PC-9 (cell line): Measurements from ENCODE around the gene CD276. TPM values are rescaled to one million over a fixed set of nuclear protein-coding genes. Genes with fewer than 3 reads are reported as not detected.

Experiments used
- BruUV-seq: library from RNA; stranded (reverse); fragments of 400-500 nt; replicated peaks from 2 replicates; lab custom pipeline; 2021; lab: Mats Ljungman, UMichigan
- CTCF ChIA-PET: fragments of 300-600 bp; sonication (Branson Sonifier 250); formaldehyde crosslinking; loops from one replicate; lab custom pipeline; 2022; ENCODE audit warnings: antibody characterized with exemption; lab: Charles Lee
- POLR2A ChIA-PET: fragments of 300-600 bp; sonication (Branson Sonifier 250); formaldehyde crosslinking; loops from one replicate; lab custom pipeline; 2022; ENCODE audit warnings: antibody characterized with exemption; ENCODE audit not compliant: unreplicated experiment; lab: Charles Lee
- DNase-seq, 2 experiments: peaks; one replicate each; pipeline versions ENCODE4 v3.0.0 to v3.0.0-alpha.2; 2015 to 2022; ENCODE audit warnings: mixed read lengths in 1 of 2
- H2AFZ ChIP-seq: fragments of 200-600 bp; sonication (generic); 2 replicates; pipeline ENCODE4 v1.8.1; 2017; ENCODE audit warnings: antibody characterized with exemption
- H3F3A ChIP-seq: fragments of 200-600 bp; sonication (generic); 2 replicates; pipeline ENCODE4 v1.8.1; 2017; ENCODE audit warnings: antibody characterized with exemption, mild to moderate bottlenecking, low read depth; ENCODE audit not compliant: insufficient read depth
- H3K27ac ChIP-seq: fragments of 200-600 bp; sonication (generic); 2 replicates; pipeline ENCODE4 v1.6.1; 2016; ENCODE audit warnings: mixed run types
- H3K27me3 ChIP-seq: fragments of 200-600 bp; sonication (generic); 2 replicates; pipeline ENCODE4 v1.6.1; 2016; ENCODE audit warnings: low read depth, mixed run types; ENCODE audit not compliant: insufficient read depth
- H3K36me3 ChIP-seq: fragments of 200-600 bp; sonication (generic); 2 replicates; pipeline ENCODE4 v1.6.1; 2016; ENCODE audit warnings: low read depth, mixed run types
- H3K4me1 ChIP-seq: fragments of 200-600 bp; sonication (generic); replicated peaks from 2 replicates; pipeline ENCODE4 v1.6.1; 2016; ENCODE audit warnings: mixed run types; ENCODE audit not compliant: insufficient read depth
- H3K4me2 ChIP-seq: fragments of 200-600 bp; sonication (generic); 2 replicates; pipeline ENCODE4 v1.6.1; 2017; ENCODE audit warnings: mixed run types
- H3K4me3 ChIP-seq: fragments of 200-600 bp; sonication (generic); 2 replicates; pipeline ENCODE4 v1.6.1; 2016; ENCODE audit warnings: mixed run types
- H3K79me2 ChIP-seq: fragments of 200-600 bp; sonication (generic); 2 replicates; pipeline ENCODE4 v1.6.1; 2017; ENCODE audit warnings: low read depth, mixed run types
- H3K9me2 ChIP-seq: fragments of 200-600 bp; sonication (generic); 2 replicates; pipeline ENCODE4 v1.8.1; 2017; ENCODE audit warnings: mild to moderate bottlenecking; ENCODE audit not compliant: insufficient read depth
- H3K9me3 ChIP-seq: fragments of 200-600 bp; sonication (generic); 2 replicates; pipeline ENCODE4 v1.8.1; 2016; ENCODE audit warnings: low read depth; ENCODE audit not compliant: insufficient read depth
- H4K20me1 ChIP-seq: fragments of 200-600 bp; sonication (generic); 2 replicates; pipeline ENCODE4 v1.8.1; 2017; ENCODE audit not compliant: insufficient read depth
- CTCF ChIP-seq: fragments of 200-600 bp; sonication (generic); conservative IDR thresholded peaks from 2 replicates; pipeline ENCODE4 v1.6.1; 2017; ENCODE audit warnings: mixed run types, antibody characterized with exemption, mild to moderate bottlenecking, moderate library complexity
- EZH2 ChIP-seq: fragments of 200-600 bp; sonication (generic); IDR thresholded peaks from 2 replicates; pipeline ENCODE4 v1.8.0; 2017; ENCODE audit warnings: antibody characterized with exemption, low read depth
- intact Hi-C: fragments of 100-400 bp; cut with micrococcal nuclease; formaldehyde crosslinking; loops from one replicate; pipeline ENCODE4 v1.10.0; 2022; ENCODE audit not compliant: unreplicated experiment
- total RNA-seq: library from RNA; stranded (reverse); gene quantifications from 2 replicates; pipeline ENCODE4 v1.2.3, GENCODE V29; 2021

Gene CD276
- total RNA-seq, 1 experiment from 2014 or later, result 82.6 TPM

- Histone ChIP-seq H3K9me3 (no peaks in the 10 kb centered on the region), H3K4me3 (no peak overlapping the region), H3F3A (no peaks in the 10 kb centered on the region), H3K9me2 (no peaks in the 10 kb centered on the region), H3K27me3 (no peaks in the 10 kb centered on the region), H3K79me2 (no peaks in the 10 kb centered on the region), H3K4me1 (no peaks in the 10 kb centered on the region), H3K27ac (no peak overlapping the region), H2AFZ (no peak overlapping the region), H3K4me2 (no peak overlapping the region), H4K20me1 (no peaks in the 10 kb centered on the region), H3K36me3 (no peaks in the 10 kb centered on the region)
- intact Hi-C loops, result loop anchor here (10.0 kb wide), 1 partner anchor 190 kb away; no protein-coding TSS in a partner anchor
- TF ChIP-seq CTCF (no peak), EZH2 (no peak)
- no TSS peak for BruUV-seq
- CTCF ChIA-PET, result no interaction called here
- POLR2A ChIA-PET, result no interaction called here
- no peak for DNase-seq
Measured at GRCh38 chr15:73714695-73715301, 30.6 kb downstream of the CD276 start.

DNA sequence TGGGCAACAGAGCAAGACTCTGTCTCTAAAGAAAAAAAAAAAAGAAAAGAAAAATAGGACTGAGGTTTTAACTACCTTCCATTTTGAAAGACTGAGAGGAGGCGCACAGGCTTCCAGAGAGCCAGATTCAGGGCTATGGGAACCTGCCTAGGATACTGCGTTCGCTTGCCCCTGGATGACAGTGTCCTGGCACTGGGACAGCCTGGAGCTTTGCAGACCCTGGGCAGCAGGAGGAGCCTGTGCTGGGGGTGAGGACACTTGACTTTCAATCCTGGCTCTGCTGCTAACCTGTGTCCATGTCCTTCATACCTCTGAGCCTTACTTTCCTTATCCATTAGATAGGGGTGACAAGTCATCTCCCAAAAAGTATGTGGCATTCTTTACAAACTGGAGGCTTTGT is 31.2 kb downstream of the CD276 start:
- H3K4me1 ChIP-seq, result no peaks in the 10 kb centered on the region
- ChIA-PET POLR2A (no interaction called here), CTCF (no interaction called here)
- H3K9me2 ChIP-seq, result no peaks in the 10 kb centered on the region
- no peaks in the 10 kb centered on the region for H3K27me3 ChIP-seq
- H3K9me3 ChIP-seq, result no peaks in the 10 kb centered on the region
- DNase-seq, result no peak
- no peaks in the 10 kb centered on the region for H3K36me3 ChIP-seq
- no peak overlapping the region for H3K4me2 ChIP-seq
- intact Hi-C loops, result loop anchor here (10.0 kb wide), 1 partner anchor 189 kb away; no protein-coding TSS in a partner anchor
- TF ChIP-seq CTCF, result no peak
- H3F3A ChIP-seq, result no peaks in the 10 kb centered on the region
- no peaks in the 10 kb centered on the region for H3K79me2 ChIP-seq
- H4K20me1 ChIP-seq, result no peaks in the 10 kb centered on the region
- no peak overlapping the region for H3K27ac ChIP-seq
- no peak overlapping the region for H2AFZ ChIP-seq
- H3K4me3 ChIP-seq, result no peak overlapping the region
- no TSS peak for BruUV-seq

DNA sequence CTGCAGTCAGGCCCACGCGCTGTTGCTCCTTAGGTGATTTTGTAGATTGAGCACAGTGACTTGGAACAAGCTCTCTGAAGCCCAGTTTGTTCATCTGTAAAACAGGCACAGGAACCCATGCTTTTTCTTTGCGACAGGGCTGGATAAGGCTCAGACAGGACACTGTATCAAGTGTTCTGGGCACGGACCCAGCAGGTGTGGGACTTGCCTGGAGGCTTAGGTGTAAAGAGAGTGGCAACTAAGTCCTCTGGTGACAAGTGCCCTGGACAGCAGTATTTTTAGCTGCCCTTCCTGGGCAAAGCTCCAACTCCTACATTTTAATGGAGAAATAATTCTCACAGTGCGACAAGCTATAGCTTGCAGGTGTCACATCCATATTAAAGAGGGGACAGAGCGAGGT is 32.2 kb downstream of the CD276 start:
- BruUV-seq, result no TSS peak
- no peaks in the 10 kb centered on the region for H3F3A ChIP-seq
- ChIA-PET CTCF (no interaction called here), POLR2A (no interaction called here)
- intact Hi-C loops, result loop anchor here (10.0 kb wide), 1 partner anchor 188 kb away; no protein-coding TSS in a partner anchor
- no peaks in the 10 kb centered on the region for H4K20me1 ChIP-seq
- H3K79me2 ChIP-seq, result no peaks in the 10 kb centered on the region
- no peak overlapping the region for H3K4me2 ChIP-seq
- no peaks in the 10 kb centered on the region for H3K4me1 ChIP-seq
- no peak overlapping the region for H3K27ac ChIP-seq
- DNase-seq, result no peak
- no peaks in the 10 kb centered on the region for H3K9me2 ChIP-seq
- H2AFZ ChIP-seq, result no peak overlapping the region
- H3K9me3 ChIP-seq, result no peaks in the 10 kb centered on the region
- H3K4me3 ChIP-seq, result no peak overlapping the region
- peaks cover 5% of the 10 kb centered on the region; the same call in 1 of the 2 replicates for H3K27me3 ChIP-seq
- no peaks in the 10 kb centered on the region for H3K36me3 ChIP-seq
- TF ChIP-seq CTCF (no peak), EZH2 (no peak)
